CMK (cell line): ENCODE measurements around the gene ETV3.
"Not testable (repeated sequence)": the region's sequence is repeated elsewhere in the genome, so short reads cannot be mapped to it uniquely, and the experiment has no call there.

ENCODE experiments used
- DNase-seq: peaks from one replicate; pipeline ENCODE4 v3.0.0-alpha.2; 2010; ENCODE audit warnings: low read depth

ETV3 gene

DNA sequence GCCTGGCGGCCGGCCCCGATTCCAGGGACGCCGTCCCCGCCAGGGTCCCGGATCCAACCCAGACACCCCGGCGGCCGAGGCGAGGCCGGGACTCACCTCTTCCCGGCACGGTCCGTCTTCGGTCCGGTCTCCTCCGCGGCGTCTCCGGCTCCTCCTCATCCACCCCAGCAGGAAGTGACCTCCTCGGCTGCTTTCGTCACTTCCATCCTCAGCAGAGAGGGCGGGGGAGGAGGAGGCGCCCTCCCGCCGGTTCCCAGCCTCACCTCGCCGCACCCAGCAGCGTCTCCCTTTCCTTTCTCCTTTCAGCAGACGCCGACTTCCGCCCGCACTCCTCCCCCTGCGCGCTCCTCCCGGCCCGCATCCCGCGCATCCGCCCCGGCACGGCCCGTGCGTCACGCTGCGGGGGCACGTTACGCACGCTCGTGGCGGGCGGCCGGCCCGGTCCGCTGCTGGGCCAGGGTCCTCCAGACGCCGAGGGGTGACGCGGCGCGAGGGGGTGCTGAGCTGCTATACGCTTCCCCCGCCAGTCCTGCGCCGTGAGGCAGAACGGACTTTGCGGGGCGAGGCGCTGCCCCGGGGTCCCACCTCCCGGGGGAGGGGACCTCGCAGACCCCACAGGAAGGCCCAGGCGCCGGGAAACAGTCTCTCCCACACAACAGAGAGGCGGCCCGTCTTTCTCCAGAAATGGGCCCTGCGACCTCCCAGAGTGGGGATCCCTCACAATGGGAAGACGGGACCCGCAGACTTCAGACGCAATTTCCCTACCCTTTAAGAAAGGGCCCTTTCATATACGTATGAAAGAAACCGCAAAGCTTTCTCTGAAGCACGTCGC is at the start of gene ETV3:
ETV3 (minus strand) TSS at position 176 of the 832 bp plus-strand sequence. CDS start 2,043 bp downstream, outside the sequence.
- DNase-seq, result peak; percentile 82

DNA sequence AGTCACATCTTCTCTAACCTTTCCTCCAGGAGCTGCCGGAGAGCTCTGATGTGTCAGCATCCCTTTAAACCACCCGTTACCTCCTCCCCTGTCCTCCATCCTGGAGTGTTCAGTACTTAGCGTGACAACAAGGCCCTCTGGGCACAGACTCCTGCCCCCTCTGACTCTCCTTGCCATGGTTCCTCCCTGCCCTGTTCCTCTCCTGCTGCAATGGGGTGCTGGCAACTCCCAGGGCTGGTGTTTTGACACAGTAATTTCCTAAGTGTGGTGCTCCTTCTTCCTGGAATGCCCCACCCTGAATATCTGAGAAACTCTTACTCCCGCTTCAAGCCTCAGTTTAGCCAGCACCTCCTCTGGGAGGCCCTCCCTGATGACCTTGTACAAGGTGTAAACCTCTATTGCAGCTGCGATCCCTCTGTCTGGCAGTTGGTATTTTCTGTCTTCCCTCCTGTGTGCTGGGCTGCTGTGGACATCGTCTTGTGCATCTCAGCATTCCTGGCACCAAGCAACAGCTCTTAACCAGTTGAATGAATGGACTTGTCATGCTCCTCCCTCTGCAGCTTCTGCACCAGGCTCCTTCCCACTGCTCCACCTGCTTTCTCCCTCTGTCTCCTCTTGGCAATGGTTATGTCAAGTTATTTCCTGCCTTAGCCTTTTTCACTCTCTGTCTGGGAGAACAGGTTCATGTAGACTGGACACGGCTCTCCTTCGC is 48.2 kb upstream of the ETV3 start:
- DNase-seq, result no peak

DNA sequence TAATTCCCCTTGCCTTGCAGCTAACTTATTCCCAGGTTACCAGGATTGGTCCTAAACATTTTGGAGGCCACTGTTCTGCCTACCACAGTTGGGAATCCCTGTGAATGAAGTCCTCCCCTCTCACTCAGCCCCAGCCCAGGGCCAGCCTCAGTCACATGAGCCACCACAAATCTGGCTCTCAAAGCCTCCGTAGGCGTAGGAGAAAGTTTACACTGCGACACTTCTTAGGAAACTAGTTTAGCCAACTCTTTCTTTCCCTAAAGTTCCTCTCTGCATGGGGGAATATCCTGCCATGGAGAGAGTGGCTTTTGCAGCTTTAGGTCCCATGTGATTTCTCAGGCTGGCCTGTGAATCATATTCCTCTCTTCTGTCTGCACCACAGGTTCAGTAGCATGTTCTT is 45.7 kb upstream of the ETV3 start:
- DNase-seq, result no peak

DNA sequence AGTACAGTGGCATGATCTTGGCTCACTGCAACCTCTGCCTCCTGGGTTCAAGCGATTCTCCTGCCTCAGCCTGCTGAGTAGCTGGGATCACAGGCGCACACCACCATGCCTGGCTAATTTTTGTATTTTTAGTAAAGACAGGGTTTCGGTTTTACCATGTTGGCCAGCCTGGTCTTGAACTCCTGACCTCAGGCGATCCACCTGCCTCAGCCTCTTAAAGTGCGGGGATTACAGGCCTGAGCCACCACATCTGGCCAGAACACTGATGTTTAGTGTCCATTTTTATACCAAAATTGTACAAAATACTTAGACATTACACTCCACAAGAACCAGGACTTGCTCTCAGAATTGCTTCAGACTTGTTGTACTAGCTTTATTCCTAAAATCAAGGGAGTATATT is 44.2 kb upstream of the ETV3 start:
- not testable (repeated sequence) for DNase-seq

DNA sequence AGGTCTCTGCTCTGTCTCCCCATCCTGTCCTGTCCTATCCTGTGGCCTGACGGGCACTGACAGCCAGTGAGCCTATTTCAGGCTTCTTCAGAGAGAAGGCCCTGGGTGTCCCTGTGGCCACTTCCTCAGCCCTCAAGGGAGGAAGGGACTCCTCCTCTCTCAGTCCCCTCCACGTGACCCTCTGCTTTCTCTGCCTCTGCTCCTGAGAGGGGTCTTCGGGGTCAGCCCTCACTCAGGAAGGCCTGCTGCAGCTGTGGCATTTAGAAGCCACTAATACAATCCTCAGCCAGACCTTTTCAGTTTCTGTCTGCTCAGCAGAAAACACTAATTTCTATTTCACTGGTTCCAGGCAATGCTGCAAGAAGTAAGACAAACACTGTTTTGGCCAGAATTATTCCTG is 43.6 kb upstream of the ETV3 start:
- no peak for DNase-seq

DNA sequence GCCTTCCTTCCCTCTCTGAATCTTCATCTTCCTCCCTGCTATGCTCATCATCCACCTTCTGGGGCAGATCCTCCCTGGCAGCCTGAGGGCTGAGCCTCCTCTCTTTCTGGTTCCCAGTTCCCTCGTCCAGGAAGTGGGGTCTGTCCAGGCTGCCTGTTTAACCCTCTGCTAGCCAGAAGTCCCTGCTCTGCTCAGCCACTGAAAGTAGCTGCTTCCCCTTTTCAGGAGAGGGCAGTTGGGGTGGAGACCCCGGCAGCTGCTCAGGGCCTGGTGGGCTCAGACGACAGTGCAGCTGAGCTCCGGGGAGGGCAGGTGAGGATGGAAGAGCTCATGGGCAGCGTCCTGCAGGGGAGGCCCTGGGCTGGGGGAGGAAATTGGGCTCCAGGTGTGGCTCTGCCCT is 43.1 kb upstream of the ETV3 start:
- no peak for DNase-seq

DNA sequence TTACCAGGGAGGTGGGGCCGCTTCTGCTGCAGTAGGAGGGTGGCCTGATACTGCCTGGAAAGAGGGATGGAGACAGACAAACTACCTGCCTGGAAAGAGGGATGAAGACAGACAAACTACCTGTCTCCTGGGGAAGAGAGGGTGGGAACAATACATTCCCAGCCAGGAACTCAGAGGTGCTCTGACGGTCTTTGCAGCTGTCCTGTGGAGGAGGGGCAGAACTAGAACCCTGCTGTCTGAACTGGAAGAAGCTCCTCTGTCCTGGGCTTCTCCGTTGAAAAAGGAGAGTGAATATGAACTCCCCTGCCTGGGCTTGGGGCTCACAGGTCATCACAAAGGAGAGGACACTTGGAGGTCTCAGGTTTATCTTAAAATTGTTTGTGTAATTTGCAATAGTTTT is 40.3 kb upstream of the ETV3 start:
- no peak for DNase-seq

DNA sequence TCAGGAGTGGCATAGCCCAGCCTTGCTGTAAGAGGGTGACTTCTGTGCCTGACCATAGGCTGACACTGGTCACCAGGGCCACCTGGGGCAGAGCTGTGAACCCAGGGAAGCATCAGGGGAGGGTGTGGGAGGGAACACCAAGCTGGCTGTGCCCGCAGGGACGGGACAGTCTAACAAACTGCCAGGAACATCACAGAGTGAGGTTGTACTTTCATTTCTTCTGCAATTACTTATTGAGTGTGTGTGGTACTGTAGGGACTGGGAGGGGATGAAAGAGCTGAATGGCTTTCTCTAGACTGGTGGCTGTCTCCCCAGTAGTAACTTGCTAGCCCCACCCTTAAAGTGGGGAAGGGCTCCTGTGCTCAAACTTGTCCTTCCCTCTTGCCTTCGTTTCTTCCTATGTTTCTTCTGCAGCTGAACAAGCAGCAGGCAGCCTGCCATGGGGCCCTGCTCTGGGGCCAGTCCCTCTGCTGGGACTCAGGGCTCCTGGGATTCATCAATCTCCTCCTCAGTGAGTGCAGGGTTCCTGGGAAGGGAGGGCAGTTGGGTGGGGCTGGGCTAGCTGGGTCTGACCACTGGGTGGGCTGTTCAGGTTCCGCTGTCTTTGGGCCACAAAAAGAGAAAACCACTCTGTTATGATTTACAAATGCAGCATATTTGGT is 39.7 kb upstream of the ETV3 start:
- no peak for DNase-seq

DNA sequence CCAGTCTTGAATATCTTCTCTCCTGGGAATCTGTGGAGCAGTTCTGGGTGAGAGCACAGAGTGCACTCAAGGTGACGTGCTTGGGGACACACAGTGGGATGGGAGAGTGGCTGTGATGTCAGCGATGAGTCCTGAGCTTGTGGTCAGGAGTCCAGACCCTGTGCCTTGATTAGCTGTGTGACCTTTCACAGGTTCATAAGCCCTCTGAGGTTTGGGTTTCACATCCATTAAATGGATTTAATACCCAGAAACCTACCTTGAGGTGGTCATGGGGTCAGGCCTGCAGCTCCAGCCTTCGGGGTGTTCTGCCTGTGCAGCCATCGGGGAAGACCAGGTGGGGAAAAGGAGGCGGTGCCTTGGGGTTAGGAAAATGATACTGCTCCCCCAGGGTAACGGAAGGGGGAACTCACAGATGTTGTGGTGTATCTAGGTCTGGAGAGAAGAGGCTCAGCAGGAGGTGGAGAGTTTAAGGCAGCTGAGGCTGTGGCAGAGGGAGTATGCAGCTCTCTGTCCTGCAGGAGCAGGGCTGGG is 38.5 kb upstream of the ETV3 start:
- no peak for DNase-seq

DNA sequence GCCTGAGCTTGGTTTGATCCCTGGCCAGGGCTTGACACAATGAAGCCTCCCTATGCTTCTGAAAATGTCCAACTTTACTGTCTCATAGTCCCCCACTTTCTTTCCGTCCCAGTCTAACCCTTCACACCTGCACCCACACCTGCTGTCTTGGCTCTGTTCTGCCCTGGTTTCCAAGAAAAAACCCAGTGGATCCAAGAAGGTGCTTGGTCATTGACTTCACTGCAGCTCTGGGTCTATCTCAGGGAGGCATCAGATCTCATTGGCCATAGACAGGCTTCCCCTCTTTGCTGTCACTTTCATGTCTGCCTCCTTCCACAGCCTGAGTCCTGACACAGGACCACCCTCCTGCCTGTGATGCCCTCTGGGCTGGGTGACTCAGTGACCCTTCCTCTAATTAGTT is 37.8 kb upstream of the ETV3 start:
- no peak for DNase-seq

DNA sequence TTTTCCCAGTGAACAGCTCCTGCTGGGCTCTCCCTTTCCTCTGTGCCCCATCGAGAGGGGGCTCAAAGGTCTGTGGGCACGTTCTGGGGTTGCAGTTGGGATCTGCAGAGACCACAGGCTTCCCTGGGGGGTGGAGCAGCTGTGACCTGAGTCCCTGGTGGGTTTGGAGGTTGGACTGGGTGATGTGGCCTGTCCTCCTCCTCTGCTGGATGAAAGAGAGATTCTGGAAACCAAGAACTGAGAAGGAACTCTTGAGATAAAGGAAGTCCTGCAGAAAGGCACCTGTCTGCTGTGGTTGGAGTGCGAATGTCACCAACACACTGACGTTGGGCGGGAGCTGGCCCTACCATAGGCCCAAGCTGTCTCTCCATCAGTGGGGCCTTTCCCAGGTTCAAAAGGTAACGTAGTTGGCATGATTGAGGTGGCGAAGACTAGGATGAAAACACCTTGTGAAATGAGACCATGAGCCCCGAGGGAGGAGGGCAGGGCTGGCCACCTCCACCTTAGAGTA is 35.8 kb upstream of the ETV3 start:
- no peak for DNase-seq

DNA sequence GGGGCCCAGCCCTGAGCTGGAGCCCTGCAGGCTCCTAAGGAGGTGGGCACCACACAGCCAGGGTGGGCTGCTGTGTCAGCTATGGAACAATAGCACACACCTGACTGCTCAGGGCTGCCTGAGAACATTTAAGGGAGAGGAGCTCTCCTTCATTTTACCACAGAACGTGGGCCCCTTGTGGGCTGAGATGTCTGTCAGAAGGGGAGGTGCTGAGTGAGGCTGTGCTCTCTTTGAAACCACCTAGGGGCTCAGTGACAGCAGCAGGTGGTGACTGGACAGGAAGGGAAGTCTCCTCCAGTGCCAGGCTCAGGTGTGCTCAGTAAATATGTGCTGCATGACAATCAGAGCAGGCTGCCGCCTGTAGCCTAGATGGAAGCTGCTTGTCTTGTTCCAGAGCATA is 35.0 kb upstream of the ETV3 start:
- DNase-seq, result not testable (repeated sequence)

DNA sequence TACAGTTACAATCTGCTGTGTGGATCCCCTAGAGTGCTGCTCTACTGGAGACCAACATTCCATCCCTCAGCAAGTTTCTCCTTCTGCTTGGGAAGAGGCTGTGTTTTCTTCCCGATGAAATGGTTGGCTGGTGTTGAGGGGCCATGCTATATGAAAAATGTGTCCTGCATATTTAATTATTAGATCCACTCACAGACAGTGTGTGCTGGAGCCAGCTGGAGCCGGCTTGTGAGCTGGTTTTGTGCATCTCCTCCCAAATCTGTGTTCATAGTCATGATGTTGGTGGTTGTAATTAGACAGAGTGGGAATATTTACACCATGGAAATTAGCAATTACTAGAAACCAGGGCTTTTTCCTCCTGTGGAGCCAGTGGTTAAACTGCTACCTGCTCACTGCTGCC is 34.4 kb upstream of the ETV3 start:
- not testable (repeated sequence) for DNase-seq

DNA sequence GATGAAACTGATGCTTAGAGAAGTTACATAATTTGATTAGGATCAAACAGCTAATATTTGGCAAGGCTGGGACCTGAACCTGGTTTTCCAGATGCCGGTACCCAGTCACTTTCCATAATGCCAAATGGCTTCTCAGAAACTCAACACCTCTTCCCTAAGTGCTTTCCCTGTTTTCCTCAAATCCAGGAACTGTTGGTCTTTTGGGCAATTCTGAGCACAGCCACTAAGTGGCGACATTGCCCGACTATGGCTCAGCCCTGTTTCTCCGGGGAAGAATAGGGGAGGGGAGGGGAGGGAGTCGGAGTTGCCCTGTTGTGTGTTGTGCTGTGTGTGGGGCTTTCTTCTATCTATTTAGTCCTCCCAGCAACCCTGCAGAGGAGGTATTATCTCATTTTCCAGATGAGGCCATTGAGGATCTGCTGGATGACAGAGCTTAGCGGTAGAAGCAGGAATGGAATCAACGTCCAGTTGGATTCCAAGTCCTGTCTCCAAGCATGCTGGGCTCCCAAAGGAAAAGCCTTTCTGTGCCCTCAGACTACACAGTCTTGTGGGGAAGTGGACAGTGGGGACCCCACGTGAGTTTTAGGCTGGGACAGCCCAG is 33.8 kb upstream of the ETV3 start:
- not testable (repeated sequence) for DNase-seq

DNA sequence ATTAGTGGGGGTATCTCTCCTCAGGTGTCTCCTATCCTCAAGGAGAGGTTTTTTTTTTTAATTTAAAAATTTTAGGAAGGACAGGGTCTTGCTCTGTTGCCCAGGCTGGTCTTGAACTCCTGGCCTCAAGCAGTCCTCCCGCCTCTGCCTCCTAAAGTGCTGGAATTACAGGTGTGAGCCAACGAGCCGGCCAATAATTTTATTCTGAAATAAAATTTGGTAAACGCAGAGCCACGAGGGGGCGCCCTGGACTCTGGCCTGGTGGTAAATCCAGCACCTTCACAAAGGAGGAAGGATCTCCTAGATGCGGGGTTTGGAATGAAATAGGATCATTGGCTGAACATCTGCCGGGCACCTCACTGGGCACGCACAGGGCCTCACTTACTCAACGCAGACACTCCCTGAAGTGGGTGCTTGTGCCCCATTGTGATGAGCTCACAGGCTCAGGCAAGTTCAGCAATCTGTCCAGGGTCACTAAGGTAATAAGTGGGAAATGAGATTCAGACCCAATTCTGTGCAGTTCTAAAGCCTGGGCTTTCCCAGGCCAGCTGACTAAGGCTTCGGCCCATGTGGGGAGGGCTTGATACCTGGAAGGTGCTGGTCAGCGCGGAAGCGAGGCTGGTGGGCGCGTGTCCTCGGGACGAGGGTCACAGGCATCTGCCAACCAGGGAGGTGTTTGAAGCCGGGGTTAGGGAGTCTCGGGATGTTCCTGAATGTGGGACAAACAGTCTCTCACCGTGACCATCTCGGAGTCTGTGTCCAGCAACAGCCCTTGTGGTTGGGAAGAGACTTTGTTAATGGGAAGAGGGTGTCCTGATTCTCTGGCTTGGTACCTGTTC is 32.7 kb upstream of the ETV3 start:
- DNase-seq, result no peak

DNA sequence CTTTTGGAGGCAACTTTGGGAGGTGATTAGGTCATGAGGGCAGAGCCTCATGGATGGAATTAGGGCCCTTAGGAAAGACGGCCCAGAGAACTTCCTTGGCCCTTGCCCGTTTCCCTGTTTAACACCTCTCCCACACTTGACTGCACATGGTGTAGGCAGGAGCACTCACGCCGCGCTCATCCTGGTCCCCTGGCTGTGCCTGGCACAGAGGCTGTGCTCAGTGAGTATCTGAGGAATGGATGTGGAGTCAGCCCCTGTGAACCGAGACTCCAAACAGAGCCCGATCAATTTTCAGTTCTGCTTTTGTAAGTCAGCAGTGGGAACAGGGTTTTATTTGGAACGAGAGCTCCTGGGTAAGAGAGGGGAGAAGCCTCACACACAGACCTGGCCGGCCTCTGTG is 29.8 kb upstream of the ETV3 start:
- no peak for DNase-seq

DNA sequence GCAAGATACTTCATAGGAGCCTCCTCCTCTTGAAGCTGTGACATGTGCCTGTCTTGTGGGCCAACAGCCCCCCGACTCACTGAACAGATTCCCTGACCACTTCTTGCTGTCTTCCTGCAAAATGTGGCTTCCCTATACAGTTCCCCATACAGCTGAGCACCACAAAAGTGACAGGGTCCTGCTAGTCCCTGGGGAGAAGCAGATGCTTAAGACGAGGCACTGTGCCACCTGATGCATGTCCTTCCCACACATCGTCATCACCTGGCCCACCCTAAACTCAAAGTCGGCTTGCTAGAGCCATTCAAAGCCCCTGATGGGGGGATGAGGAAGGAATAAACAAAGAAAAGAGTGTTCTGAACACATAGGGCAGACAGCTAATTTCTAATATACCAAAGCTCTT is 29.2 kb upstream of the ETV3 start:
- DNase-seq, result no peak

DNA sequence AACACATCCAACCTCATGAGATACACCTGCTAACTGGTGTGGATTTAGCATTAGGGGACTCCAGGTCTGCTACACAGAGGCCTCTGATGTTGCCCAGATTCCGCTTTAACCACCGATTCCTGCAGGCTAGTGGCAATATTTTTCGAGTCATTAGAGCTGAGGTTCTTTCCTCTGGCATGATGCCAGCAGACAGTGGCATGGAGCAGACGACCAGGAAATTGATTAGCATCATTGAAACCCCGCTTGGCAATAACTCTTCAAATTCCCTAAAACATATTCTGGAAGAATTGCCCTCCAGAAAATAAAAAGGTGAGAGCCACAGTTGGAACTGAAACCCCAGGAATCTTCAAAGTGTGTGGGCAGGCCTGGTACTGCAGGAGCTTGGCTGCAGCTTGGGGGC is 28.4 kb upstream of the ETV3 start:
- no peak for DNase-seq

DNA sequence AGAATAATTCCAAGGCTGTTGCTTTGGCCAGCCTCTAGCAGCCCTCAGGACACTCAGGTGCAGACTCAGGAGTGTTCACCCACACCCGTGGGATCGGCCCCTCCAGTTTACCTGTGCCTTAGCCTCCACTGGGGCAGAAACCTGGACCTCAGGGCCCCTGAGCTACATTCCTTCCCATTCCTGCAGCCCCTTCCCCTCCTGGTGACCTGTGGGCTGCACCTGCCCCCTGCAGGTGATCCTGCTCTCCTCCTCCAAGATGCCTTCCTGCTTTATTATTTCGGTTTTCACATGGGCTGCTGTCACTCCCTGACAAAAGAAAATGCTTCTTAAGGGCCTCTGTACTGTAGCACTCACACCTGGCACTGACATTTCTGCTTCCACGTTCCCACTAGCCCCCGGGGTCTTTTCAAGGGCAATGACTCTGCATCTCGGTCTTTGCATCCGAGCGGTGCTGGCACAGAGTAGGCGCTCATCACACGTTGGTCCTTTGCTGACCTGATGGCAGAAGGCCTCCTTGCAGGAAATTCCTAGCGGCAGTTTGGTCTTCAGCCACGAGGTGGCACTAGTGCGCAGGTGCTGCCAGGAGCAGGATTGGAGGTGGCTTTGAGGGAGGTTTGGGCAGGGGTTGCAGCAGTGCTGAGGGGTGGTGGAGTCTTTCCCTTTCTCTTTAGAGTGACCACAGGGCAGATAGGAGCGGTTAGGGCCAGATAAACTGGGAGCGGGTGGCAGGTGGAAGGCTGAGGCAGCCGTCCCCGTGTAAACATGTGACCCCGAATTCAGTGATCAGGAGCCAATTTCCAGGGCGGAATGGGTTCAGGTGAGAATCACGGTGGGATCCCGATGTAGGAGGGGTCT is 25.3 kb upstream of the ETV3 start:
- peak; percentile 46 for DNase-seq

DNA sequence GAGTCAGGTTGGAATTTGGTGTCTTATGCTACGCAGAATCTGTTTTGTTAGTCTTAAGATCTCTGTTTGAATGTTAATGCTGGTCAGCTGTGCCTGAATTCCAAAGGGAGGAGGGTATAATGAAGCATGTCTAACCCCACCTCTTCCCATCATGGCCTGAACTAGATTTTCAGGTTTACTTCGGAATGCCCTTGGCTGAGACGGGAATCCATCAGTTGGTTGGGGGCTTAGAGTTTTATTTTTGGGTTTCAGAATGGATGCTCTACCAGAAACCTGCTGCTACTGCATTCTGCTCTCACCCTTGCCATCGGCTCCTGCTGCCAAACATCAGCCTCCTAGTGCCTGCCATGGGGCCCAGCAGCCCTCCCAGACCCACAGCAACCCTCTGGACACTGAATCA is 24.1 kb upstream of the ETV3 start:
- no peak for DNase-seq
